LNCAP (cell line): ENCODE data around the gene ST7.

Source experiments
- TF ChIP-seq, protein P1 (sequence below): fragments of 450-650 bp; IDR thresholded peaks from 2 replicates; pipeline ENCODE4 v1.5.1; 2017; ENCODE audit warnings: mild to moderate bottlenecking

Gene ST7

DNA sequence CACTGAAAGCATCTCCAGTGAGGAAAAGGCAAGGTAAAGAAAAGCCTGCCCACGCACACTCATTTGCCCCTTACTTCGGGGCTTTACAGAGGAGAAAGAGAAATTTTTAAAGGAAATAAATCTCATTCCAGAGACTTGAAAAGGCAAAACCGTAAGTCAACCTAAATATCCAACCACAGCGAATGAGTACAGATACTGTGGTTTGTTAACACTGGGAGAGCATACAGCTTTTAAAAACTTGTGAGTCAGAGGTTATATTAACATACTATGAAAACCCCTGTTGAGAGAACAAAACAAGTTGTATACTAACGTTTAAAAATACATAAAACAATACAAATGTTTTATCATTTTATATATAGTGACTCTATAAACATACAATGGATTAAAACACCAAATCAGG is 28.6 kb upstream of the ST7 start:
- TF ChIP-seq, protein P1, sequence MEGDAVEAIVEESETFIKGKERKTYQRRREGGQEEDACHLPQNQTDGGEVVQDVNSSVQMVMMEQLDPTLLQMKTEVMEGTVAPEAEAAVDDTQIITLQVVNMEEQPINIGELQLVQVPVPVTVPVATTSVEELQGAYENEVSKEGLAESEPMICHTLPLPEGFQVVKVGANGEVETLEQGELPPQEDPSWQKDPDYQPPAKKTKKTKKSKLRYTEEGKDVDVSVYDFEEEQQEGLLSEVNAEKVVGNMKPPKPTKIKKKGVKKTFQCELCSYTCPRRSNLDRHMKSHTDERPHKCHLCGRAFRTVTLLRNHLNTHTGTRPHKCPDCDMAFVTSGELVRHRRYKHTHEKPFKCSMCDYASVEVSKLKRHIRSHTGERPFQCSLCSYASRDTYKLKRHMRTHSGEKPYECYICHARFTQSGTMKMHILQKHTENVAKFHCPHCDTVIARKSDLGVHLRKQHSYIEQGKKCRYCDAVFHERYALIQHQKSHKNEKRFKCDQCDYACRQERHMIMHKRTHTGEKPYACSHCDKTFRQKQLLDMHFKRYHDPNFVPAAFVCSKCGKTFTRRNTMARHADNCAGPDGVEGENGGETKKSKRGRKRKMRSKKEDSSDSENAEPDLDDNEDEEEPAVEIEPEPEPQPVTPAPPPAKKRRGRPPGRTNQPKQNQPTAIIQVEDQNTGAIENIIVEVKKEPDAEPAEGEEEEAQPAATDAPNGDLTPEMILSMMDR, result no peak

DNA sequence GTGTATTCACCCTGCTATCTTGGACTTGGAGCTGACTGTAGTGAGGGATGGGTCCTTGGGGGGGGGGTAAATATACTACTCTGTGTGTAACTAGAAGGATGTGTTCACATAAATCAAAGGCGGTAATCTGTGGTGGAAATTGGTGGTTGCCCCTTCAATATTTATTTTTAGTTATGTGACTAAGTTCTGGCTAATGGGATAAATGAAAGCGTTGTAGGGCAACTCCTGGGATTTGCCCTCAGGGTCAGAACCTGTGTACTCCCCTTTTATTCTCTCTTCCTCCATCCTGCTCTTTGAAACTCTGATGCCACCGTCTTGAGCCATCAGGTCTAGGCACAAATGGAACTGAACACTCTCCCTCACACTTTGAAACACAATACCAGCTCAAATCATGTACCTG is 24.3 kb upstream of the ST7 start:
- TF ChIP-seq, protein P1, result no peak

DNA sequence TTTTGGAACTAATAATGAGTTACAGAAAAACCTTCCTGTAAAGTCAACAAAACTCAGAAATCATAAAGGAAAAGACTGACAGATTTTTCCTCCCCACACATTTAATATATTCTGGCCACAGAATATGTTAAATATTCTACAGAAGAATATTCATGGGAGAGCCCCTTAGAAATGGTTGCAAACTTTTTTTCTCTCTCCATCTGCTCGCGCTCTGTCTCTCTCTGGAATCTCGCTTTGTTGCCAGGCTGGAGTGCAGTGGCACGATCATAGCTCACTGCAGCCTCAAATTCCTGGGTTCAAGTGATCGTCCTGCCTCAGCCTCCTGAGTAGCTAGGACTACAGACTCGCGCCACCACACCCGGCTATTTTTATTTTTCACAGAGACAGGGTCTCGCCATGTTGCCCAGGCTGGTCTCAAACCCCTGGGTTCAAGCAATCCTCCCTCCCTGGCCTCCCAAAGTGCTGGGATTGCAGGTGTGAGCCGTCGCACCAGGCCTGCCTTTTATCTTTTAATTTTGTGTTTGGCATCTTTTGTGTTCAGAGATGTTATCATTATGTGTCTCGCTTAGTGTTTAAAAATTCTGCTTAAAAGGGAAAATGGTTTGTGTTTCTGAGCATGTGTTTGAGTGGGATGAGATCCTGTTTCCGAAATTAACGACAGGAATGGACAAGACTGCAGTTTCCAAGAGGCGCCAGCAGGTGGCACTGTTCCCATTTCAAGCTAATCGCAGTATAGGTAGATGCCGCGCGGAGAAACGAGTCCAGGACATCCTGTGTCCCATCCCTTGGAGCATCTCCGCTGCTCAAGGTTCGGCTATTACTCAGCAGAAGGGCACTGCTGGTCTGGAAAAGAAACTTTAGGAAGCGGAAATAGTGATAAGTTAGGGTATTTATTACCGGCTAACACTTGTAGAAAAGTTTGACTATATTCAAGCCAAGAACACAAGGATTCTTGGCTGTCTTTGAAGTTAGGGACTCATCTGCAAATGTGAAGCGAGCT is 23.1 kb upstream of the ST7 start:
- TF ChIP-seq, protein P1, result peak; percentile 90

DNA sequence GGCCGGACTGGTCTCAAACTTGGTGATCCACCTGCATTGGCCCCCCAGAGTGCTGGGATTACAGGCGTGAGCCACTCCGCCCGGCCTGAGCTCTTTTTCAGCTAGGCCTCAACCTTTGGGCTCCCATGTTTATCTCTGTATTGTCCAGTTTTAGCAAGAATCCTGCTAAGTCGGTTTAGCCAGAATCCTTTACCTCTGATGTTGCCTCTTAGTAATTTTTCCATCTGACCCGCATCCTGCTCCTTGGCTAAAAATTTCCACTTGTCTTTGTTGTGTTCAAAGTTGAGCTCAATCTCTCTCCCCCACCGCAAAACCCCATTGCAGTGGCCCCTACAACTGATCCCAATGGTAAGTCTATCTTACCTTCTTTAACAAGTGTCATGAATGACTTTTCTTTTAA is 20.7 kb upstream of the ST7 start:
- TF ChIP-seq, protein P1, result no peak

DNA sequence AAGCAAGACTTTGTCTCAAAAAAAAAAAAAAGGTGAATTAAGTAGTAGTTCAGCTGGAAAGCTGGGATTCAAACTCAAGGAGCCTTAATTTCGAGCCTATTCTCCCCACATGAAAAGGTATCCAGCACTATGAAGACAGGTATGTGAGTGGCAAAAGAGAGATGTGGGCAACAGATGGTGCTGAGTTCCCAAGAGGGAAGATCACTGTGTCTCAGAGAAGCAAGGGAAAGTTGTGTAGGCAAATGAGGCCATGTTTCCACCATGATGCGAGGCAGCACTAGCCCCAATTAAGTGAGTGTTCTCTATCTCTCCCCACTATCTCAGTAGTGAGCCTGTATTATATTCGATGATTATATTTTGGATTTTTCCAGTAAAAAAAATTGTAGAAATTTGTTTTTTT is 19.8 kb upstream of the ST7 start:
- TF ChIP-seq, protein P1, result no peak

DNA sequence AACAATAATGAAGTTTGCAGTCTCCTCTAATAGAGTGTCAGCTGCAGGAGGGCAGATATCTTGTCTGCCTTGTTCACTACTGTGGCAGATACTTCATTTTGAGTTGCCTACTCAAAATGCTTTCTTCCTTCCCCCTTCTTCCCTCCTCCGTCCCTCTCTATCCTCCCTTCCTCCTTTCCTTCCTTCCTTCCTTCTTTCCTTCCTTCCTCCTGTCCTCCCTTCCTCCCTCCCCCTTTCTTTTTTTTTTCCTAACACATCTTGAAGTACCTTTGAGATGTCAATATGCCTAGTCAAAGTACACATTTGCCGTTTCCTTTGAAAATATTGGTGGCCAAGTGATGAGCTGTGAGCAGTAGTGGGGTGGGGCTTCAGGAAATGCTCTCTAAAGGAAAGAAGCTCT is 18.7 kb upstream of the ST7 start:
- TF ChIP-seq, protein P1, result no peak

DNA sequence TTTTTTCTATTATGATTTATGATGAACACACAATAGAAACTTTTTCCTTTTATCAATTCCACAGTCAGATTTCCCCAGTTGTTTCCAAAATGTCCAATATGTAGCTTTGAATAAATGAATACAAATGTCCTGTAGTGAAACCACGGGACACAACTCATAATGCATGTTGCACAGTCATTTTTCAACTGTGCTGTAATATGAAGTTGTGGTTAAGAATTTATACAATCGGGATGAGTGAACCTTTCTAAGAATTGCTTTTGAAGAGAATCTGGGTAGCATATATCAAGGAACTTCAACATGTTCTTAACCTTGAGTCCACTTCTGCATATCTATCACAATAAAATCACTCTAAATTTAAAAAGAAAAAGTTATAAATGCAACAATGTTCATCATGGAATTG is 14.6 kb upstream of the ST7 start:
- TF ChIP-seq, protein P1, result no peak
